Endothelial cell of hepatic sinusoid (primary cell): ENCODE data around the gene GNRH2.
"Not testable (repeated sequence)": the region's sequence is repeated elsewhere in the genome, so short reads cannot be mapped to it uniquely, and the experiment has no call there.

ENCODE experiments used
- in situ Hi-C: cut with HindIII; loops from 2 replicates; pipeline ENCODE4 v1.10.0; 2017; ENCODE audit warnings: low sequenced_read_pairs

GNRH2 gene

GRCh38 chr20:3041854-3042409 lies 1.5 kb upstream of the GNRH2 start:
- in situ Hi-C loops = no loop called here

DNA sequence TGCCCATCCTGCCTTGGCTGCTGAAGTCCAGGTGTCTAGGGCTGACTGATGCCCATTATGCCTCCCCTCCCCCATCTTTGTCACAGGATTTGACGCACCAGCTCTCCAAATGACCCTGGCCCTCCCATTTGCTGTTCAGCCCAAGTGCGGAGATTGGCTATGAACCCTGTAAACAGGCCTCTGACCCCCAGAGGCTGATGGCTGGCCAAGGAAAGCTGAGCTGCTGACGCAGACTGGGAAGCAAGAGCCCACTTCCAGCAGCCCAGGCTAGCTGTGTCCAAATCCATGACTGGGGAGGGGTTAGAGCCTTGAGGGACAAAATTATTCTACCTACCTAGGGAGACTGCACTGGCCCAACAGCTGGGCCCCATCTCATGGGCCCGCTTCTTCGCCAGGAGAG lies 797 bp upstream of the GNRH2 start:
- in situ Hi-C loops = no loop called here

- in situ Hi-C loops = no loop called here
Measured at GRCh38 chr20:3044336-3044965, 1.0 kb downstream of the GNRH2 start.

- in situ Hi-C loops = no loop called here
Measured at GRCh38 chr20:3045042-3045815, 1.8 kb downstream of the GNRH2 start.

DNA sequence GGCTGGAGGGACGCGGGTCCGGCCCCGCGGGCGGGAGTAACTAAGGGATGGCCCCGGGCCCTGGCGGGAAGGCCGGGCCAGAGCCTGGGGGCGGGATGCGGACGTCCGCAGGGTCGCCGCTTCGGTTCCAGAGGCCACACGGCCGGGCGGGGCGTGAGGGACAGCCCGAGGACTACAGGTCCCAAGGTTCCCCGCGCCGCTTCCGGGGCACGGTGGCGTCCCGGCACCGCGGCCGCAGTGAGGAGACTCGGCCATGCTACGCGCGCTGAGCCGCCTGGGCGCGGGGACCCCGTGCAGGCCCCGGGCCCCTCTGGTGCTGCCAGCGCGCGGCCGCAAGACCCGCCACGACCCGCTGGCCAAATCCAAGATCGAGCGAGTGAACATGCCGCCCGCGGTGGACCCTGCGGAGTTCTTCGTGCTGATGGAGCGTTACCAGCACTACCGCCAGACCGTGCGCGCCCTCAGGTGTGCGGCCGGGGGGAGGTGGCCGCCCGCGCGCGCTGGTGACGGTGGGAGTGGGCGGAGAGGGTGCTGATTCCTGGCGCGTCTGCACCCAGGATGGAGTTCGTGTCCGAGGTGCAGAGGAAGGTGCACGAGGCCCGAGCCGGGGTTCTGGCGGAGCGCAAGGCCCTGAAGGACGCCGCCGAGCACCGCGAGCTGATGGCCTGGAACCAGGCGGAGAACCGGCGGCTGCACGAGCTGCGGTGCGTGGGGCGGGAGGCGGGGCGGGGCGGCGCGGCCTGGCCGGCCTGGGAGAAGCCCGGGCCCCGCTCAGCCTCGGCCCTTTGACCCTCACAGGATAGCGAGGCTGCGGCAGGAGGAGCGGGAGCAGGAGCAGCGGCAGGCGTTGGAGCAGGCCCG lies 2.6 kb downstream of the GNRH2 start, which contains the start of gene MRPS26:
MRPS26 (plus strand) TSS at position 237 of the 861 bp plus-strand sequence; CDS start at position 254, 17 bp downstream.
- in situ Hi-C loops = no loop called here

DNA sequence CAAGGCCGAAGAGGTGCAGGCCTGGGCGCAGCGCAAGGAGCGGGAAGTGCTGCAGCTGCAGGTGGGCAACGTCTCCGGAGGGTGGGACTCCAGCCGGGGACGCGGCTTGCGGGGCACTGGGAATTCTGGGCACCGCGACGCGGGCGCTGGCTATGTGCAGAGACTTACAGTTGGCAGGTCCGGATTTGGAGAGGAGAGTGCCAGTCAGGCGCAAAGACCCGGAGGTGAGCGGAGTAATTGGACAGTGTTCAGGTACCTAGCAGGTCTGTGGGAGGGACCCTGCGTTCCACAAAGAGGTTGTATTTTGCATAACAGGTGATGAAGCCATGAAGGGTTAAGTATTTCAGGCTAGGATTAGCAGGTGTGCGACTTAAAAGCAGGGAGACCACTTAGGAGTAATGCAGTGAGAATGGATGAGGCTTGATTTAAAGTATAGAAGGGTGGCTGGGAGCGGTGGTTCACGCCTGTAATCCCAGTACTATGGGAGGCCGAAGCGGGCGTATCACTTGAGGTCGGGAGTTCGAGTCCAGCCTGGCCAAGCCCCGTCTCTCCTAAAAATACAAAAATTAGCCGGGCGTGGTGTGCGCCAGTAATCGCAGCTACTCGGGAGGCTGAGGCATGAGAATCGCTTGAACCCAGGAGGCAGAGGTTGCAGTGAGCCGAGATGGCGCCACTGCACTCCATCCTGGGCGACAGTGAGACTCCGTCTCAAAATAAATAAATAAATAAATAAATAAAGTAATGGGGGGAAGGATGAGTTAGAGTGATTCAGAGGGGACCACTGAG lies 3.4 kb downstream of the GNRH2 start:
- in situ Hi-C loops = no loop called here

- in situ Hi-C loops = no loop called here
Measured at GRCh38 chr20:3047486-3048419, 4.3 kb downstream of the GNRH2 start.

DNA sequence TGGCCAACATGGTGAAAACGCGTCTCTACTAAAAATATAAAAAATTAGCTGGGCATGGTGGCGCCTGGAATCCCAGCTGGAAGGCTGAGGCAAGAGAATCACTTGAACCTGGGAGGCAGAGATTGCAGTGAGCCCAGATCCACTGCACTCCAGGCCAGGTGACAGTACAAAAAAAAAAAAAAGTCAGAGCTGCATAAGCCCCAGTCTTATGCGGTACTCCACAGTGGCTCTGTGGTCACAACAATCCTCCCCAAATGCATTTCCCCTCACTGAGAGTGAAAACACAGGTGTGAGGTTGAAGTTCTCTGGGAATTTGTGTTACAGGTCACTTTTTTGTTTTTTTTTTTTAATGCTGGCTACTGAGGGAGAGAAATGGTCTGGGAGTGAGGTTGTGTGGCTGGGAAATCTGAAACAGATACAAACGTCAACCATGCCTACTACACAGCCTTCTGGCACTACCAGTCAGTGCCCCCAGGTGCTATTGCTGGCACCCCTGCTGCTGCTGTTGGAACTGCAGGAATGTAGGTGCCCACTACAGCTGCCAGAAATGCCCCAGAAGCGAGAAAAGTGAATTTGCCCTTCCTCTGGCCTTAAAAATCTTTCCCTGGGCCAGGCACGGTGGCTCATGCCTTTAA lies 8.1 kb downstream of the GNRH2 start:
- in situ Hi-C loops = no loop called here

DNA sequence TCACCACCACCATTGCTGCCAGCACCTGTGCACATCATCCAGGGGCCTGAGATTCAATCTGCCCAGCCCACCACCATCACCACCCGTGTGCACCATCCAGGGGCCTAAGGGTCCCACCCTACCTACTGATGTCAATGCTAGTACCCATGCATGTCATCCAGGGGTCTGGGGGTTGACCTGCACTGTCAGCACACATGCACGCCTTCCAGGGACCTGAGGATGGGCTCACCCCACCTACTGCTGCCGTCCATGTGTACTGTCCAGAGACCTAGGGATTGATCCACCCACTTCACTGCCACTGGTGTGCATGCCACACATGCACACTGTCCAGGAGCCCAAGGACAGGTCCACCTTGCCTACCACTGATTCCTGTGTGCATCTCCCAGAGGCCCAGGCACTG lies 16.1 kb downstream of the GNRH2 start:
- in situ Hi-C loops = loop anchor here (5.0 kb wide), 1 partner anchor 93 kb away; no protein-coding TSS in a partner anchor

- in situ Hi-C loops = not testable (repeated sequence)
Measured at GRCh38 chr20:3064119-3064518, 20.7 kb downstream of the GNRH2 start.

- in situ Hi-C loops = no loop called here
Measured at GRCh38 chr20:3067139-3068014, 24.0 kb downstream of the GNRH2 start.

GRCh38 chr20:3068075-3068474 lies 24.7 kb downstream of the GNRH2 start:
- in situ Hi-C loops = no loop called here

DNA sequence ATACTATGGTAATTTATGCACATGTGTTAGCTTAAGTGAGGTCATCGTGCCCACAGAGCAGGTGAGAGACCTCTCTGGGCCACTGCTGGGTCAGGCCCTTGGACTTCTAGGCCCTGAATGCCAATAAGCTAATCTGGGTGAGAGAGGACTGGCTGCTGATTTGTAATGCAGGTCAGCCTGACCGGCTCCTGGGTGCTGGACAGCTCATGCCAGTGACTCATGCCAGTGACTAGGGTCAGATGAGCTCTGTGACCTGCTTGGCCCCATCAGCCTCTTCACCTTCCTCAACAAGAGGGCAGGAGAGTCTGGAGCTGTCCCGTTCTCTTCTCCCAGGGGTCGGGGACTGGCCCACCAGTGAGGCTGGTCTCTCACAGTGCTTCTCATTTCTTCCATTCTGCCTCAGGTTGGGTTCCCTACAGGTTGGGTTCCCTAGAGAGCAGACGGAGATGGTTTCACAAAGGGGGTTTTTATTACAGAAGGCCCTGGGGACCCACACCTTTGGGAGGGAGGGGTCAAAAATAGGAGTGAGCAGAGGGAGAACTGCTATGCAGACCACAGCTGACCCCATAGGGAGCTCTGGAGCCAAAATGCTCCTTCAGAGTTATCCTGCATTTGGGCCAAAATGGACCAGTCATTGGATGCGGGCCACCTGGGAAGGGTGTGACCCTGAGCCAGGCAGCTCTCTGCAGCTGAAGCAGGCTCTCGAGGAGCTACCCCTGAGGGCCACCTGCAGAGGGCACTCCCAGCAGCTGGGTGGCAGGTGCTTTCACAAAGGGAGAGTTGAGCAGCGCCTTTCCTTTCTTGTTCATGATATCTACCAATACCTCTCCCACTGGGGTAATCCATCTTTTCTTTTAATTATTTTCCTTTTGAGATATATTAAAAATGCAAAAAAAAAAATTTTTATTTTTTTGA lies 25.8 kb downstream of the GNRH2 start:
- in situ Hi-C loops = no loop called here

GRCh38 chr20:3070725-3071124 lies 27.3 kb downstream of the GNRH2 start:
- in situ Hi-C loops = no loop called here

DNA sequence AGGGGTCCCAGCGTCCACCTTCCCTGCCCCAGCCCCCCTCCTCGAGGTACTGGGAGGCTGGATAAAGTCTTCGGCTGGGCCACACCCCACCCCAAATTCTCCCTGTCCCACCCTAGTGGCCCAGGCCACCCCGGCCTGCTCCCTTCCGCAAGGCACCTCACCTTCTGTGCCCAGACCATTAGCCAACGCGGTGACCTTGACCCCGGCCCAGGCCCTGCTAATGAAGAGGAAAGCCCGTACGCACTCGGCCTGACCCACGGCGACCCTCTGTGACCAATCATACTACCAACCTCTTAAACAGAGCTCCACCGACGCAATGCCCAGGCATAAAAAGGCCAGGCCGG lies 27.8 kb downstream of the GNRH2 start:
- in situ Hi-C loops = no loop called here

DNA sequence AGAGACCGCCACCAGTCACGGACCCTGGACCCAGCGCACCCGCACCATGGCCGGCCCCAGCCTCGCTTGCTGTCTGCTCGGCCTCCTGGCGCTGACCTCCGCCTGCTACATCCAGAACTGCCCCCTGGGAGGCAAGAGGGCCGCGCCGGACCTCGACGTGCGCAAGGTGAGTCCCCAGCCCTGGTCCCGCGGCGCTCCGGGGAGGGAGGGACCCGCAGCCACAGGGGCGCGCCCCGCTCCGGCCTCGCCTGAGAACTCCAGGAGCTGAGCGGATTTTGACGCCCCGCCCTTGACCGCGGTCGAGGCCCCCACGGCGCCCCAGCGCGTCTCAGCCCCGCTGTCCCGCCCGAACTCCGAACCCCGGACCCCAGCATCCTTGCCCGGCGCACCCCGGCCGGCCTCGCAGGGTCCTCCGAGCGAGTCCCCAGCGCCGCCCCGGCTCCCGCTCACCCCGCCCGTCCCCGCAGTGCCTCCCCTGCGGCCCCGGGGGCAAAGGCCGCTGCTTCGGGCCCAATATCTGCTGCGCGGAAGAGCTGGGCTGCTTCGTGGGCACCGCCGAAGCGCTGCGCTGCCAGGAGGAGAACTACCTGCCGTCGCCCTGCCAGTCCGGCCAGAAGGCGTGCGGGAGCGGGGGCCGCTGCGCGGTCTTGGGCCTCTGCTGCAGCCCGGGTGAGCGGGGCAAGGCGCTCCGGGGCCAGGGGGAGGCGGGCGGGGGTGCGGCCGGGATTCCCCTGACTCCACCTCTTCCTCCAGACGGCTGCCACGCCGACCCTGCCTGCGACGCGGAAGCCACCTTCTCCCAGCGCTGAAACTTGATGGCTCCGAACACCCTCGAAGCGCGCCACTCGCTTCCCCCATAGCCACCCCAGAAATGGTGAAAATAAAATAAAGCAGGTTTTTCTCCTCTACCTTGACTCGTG lies 28.4 kb downstream of the GNRH2 start, which contains the start of gene OXT:
OXT (plus strand) TSS at position 11 of the 920 bp plus-strand sequence; CDS start at position 47, 36 bp downstream.
- in situ Hi-C loops = no loop called here
